Ovary (tissue), 9 donors: ENCODE measurements around the gene EHMT1. TPM values are rescaled to one million over a fixed set of nuclear protein-coding genes. Genes with fewer than 3 reads are reported as not detected.

Experiments used
- DNase-seq, 5 donors: peaks; one replicate each; pipeline ENCODE4 v3.0.0-alpha.2; 2019 to 2020
- H3K27ac ChIP-seq, 2 donors: fragments of 200-600 bp; one replicate each; pipeline versions ENCODE4 v1.5.1 to v1.8.0; 2019 to 2022
- H3K27me3 ChIP-seq: fragments of 200-600 bp; one replicate; pipeline ENCODE4 v1.8.0; 2022
- H3K36me3 ChIP-seq: fragments of 200-600 bp; sonication (generic); one replicate; pipeline ENCODE4 v1.5.1; 2019
- H3K4me1 ChIP-seq: one replicate; pipeline ENCODE4 v1.8.1; 2013; ENCODE audit warnings: mild to moderate bottlenecking, moderate library complexity; ENCODE audit not compliant: insufficient read depth
- H3K4me3 ChIP-seq: fragments of 200-600 bp; sonication (generic); one replicate; pipeline ENCODE4 v1.5.1; 2017
- H3K9me3 ChIP-seq, 2 donors: fragments of 200-600 bp in 1 of 2; sonication (generic) in 1 of 2; one replicate each; pipeline versions ENCODE4 v1.5.1 to v1.8.1; 2013 to 2019; ENCODE audit warnings: mild to moderate bottlenecking in 1 of 2, moderate library complexity in 1 of 2
- EP300 ChIP-seq: sonication (generic); formaldehyde crosslinking; IDR thresholded peaks from one replicate; pipeline ENCODE4 v1.6.1; 2017; ENCODE audit warnings: antibody characterized with exemption
- POLR2A ChIP-seq: fragments of 450-650 bp; IDR thresholded peaks from one replicate; pipeline ENCODE4 v1.6.1; 2017; ENCODE audit warnings: antibody characterized with exemption, mild to moderate bottlenecking, moderate library complexity
- WGBS, 3 donors: extraction: QIAGEN DNeasy Blood & Tissue Kit in 1 of 3; methylation state at CpG; one replicate each; pipeline versions ENCODE4 v1.1.5 to v1.1.7; 2013 to 2017; 5-methylcytosine and 5-hydroxymethylcytosine counted together
- intact Hi-C, 4 donors: fragments of 100-400 bp; cut with DNase I; formaldehyde crosslinking; loops; one replicate each; pipeline versions ENCODE4 v1.11.0 to v1.15.1; 2022 to 2023
- polyA plus RNA-seq, 2 donors: library from polyadenylated mRNA; stranded (reverse); fragments of 200-250 nt in 1 of 2; fragments of 350-450 nt in 1 of 2; fragmentation: Illumina TruSeq in 1 of 2; extraction: RNeasy Lipid Tissue Mini Kit (QIAGEN cat#74804) in 1 of 2; gene quantifications; one replicate each; pipeline ENCODE4 v1.2.3, GENCODE V29; 2013 to 2014
- total RNA-seq, 7 donors: library from RNA; depleted of rRNA in 2 of 7; stranded (reverse); fragments of >200 nt in 2 of 7; fragmentation: NEBNext Ultra II Directional in 3 of 7; extraction: Animal tissue kit (Norgen Biotek cat#: 25700) in 3 of 7; gene quantifications; one replicate each; pipeline versions ENCODE4 v1.1.0 to v1.2.4, GENCODE V29; 2016 to 2023
- TF ChIP-seq, protein P1 (sequence below), 3 donors: fragments of 450-650 bp in 2 of 3; fragments of 200-600 bp in 1 of 3; IDR thresholded peaks; one replicate each; pipeline versions ENCODE4 v1.5.1 to v1.8.0; 2016 to 2022; ENCODE audit warnings: antibody characterized with exemption in 3 of 3, mild to moderate bottlenecking in 1 of 3
- donor health status: DM: no; HTN: no; CAD: no; lungs with moderate emphysema.
- donor health status: DM: no; HTN: no; CAD: no.
- donor health status: Bipolar disorder and iron deficiency.
- donor health status: DM: yes; HTN: yes; CAD: no.
- donor health status: DM: no; HTN: no; CAD: no.
- donor health status: DM: yes; HTN: yes; CAD: no.

EHMT1 gene
- total and polyA plus RNA-seq, 9 donors: 40.8 to 98.5 (median 77.9) TPM

DNA sequence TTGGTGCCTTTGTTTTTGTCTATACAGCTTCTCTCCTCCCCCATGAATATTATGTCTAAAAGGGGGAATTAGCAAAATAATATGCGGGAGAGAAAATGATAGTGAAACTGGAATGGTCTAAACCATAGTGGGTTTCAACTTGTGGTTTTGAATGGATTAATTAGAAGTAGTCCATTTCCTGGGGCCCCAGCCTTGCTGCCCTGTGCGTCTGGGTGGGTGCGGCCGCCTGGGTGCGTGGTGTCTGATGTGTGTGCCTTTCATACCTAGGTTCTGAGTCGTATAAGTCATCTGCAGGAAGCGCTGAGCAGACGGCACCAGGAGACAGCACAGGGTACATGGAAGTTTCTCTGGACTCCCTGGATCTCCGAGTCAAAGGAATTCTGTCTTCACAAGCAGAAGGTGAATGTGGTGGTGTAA, 138.8 kb downstream of the EHMT1 start:
- DNase-seq: no peak

DNA sequence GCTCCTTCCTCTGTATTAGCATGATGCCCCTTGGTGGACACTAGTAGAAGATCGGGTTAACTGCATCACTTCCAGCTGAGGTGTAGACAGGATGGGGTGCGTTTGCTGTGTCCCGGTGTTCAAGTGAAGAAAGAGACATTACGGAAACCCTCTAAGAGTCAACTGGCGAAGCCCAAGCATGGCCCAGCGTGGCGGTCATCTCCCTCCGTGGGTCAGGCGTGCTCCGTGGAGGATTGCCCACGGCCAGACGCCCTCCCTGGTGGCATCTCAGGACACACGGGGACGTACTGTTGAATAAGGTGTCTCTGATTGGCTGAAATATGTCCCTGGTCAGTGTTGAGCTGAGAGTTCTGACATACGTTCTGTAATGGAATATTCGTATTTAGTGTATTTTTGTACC, 139.3 kb downstream of the EHMT1 start:
- WGBS, 3 donors: 96 to 97% (median 97%) methylated on average over 16 of the region's 16 CpGs

More for the DNA sequence above, 138.8 kb downstream of the EHMT1 start:
- Histone ChIP-seq H3K4me1 (peaks cover 14% of the 10 kb centered on the region), H3K27me3 (no peaks in the 10 kb centered on the region), H3K36me3 (no peaks in the 10 kb centered on the region), H3K27ac (no peak overlapping the region), H3K9me3 (no peaks in the 10 kb centered on the region), H3K4me3 (no peak overlapping the region)
- WGBS, 3 donors: 82 to 84% (median 83%) methylated on average over 9 of the region's 9 CpGs
- TF ChIP-seq, protein P1, sequence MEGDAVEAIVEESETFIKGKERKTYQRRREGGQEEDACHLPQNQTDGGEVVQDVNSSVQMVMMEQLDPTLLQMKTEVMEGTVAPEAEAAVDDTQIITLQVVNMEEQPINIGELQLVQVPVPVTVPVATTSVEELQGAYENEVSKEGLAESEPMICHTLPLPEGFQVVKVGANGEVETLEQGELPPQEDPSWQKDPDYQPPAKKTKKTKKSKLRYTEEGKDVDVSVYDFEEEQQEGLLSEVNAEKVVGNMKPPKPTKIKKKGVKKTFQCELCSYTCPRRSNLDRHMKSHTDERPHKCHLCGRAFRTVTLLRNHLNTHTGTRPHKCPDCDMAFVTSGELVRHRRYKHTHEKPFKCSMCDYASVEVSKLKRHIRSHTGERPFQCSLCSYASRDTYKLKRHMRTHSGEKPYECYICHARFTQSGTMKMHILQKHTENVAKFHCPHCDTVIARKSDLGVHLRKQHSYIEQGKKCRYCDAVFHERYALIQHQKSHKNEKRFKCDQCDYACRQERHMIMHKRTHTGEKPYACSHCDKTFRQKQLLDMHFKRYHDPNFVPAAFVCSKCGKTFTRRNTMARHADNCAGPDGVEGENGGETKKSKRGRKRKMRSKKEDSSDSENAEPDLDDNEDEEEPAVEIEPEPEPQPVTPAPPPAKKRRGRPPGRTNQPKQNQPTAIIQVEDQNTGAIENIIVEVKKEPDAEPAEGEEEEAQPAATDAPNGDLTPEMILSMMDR (IDR thresholded peaks at IDR 0.05): no peak
- no peak for TF ChIP-seq EP300
- no peak for TF ChIP-seq POLR2A
- intact Hi-C loops: loop anchor here in 1 of 4 donors (2.0 kb wide), 1 partner anchor 53 kb away; no protein-coding TSS in a partner anchor

GRCh38 chr9:137759117-137759516, 140.3 kb downstream of the EHMT1 start:
- peaks cover 17% of the 10 kb centered on the region for H3K4me1 ChIP-seq
- H3K27me3 ChIP-seq: no peaks in the 10 kb centered on the region
- no peak overlapping the region for H3K27ac ChIP-seq
- no peak for DNase-seq
- WGBS, 3 donors: 93 to 97% (median 96%) methylated on average over 11 of the region's 11 CpGs
- no peaks in the 10 kb centered on the region for H3K36me3 ChIP-seq
- no peak for TF ChIP-seq POLR2A
- TF ChIP-seq, protein P1 (IDR thresholded peaks at IDR 0.05): no peak
- no peaks in the 10 kb centered on the region for H3K9me3 ChIP-seq
- H3K4me3 ChIP-seq: no peak overlapping the region
- intact Hi-C loops: loop anchor here in 1 of 4 donors (2.0 kb wide), 1 partner anchor 52 kb away; no protein-coding TSS in a partner anchor

More for the DNA sequence above, 139.3 kb downstream of the EHMT1 start:
- H3K4me1 ChIP-seq: peaks cover 17% of the 10 kb centered on the region
- no peak overlapping the region for H3K27ac ChIP-seq
- no peak for DNase-seq
- no peaks in the 10 kb centered on the region for H3K9me3 ChIP-seq
- intact Hi-C loops: loop anchor here in 1 of 4 donors (2.0 kb wide), 1 partner anchor 53 kb away; no protein-coding TSS in a partner anchor
- H3K36me3 ChIP-seq: no peaks in the 10 kb centered on the region
- H3K4me3 ChIP-seq: no peak overlapping the region
- TF ChIP-seq EP300: no peak
- no peak for TF ChIP-seq POLR2A
- TF ChIP-seq, protein P1 (IDR thresholded peaks at IDR 0.05): no peak
- no peaks in the 10 kb centered on the region for H3K27me3 ChIP-seq

DNA sequence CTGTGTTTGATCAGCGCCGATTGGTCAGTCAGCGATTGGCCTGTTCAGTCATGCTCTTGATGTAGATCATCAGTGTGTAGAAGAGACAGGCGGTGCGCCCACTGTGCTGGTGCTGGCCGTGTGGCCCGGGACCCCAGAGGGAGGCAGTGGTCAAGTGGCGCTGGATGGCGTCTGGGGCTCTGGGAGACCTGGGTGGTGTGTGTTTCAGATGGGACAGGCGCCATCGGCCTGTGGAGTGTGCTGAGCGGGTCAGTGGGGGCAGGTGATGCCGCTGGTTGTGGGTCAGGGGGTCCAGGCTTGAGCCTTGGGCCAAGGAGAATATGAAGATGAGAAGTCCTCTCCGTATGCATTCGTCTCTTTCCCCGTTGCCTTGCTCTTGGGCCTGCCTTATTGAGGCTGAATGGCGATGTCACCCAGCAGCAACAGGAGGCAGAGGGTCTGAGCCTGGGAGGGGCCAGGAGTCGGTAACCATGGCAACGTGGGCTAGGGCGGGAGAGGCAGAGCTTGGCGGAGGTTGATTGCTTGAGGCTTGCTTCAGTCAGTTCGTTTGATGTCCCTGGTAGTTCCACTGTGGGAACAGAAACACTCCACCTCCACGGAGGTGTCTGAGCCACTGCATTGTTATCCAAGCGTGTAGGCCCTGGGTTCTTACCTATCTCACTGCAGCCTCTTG, 141.0 kb downstream of the EHMT1 start:
- TF ChIP-seq, protein P1 (IDR thresholded peaks at IDR 0.05): no peak
- TF ChIP-seq EP300 (no peak), POLR2A (no peak)
- 78 to 94% (median 89%) methylated on average over 24 of the region's 24 CpGs for WGBS, 3 donors
- Histone ChIP-seq H3K27ac (peak overlapping the region in 1 of 2 donors; percentile 80), H3K4me3 (no peak overlapping the region), H3K27me3 (no peaks in the 10 kb centered on the region), H3K36me3 (no peaks in the 10 kb centered on the region), H3K9me3 (no peaks in the 10 kb centered on the region), H3K4me1 (peaks cover 17% of the 10 kb centered on the region)
- no peak for DNase-seq
- intact Hi-C loops: loop anchor here in 1 of 4 donors (2.0 kb wide), 1 partner anchor 51 kb away; no protein-coding TSS in a partner anchor
